ENCODE results near the gene NONO.
A peak's percentile ranks its signal among the peaks of the same experiment; 100 is the strongest.
"Not testable (repeated sequence)": the region's sequence is repeated elsewhere in the genome, so short reads cannot be mapped to it uniquely, and the experiment has no call there.

Gene NONO

GRCh38 chrX:71253253-71254091, 30.0 kb upstream of the NONO start:
- H3K27me3 ChIP-seq (ENCODE audit: control insufficient read depth, insufficient read depth, low read length) = no peaks in the 10 kb centered on the region
- 0 out of 2 replicates have a peak, but pooled peaks cover 3% of the 10 kb centered on the region for H3K4me1 ChIP-seq (ENCODE audit: control insufficient read depth, insufficient read depth, low read length)
- peaks cover 26% of the 10 kb centered on the region for H3K36me3 ChIP-seq (ENCODE audit: control insufficient read depth, insufficient read depth, low read length)
- peaks cover 8% of the 10 kb centered on the region for H3K9me3 ChIP-seq (ENCODE audit: control insufficient read depth, insufficient read depth, low read length)
- peak overlapping the region; percentile 81 for H3K4me3 ChIP-seq (ENCODE audit: low read depth, low read length)
- H3K27ac ChIP-seq (ENCODE audit: low read depth, low read length) = peak overlapping the region; percentile 89
- H3K9ac ChIP-seq (ENCODE audit: low read depth, low read length) = peak overlapping the region; percentile 74

GRCh38 chrX:71254092-71254963, 29.1 kb upstream of the NONO start, which contains the start of gene ZMYM3:
TSS of gene ZMYM3 (minus strand) at chrX:71254140. CDS start at chrX:71253255, 885 bp downstream.
- peaks cover 18% of the 10 kb centered on the region for H3K36me3 ChIP-seq (ENCODE audit: control insufficient read depth, insufficient read depth, low read length)
- H3K27me3 ChIP-seq (ENCODE audit: control insufficient read depth, insufficient read depth, low read length) = no peaks in the 10 kb centered on the region
- H3K27ac ChIP-seq (ENCODE audit: low read depth, low read length) = peak within 1 kb of the TSS; percentile 89
- 0 out of 2 replicates have a peak, but pooled peaks cover 3% of the 10 kb centered on the region for H3K4me1 ChIP-seq (ENCODE audit: control insufficient read depth, insufficient read depth, low read length)
- H3K4me3 ChIP-seq (ENCODE audit: low read depth, low read length) = peak within 1 kb of the TSS; percentile 81
- peak within 1 kb of the TSS; percentile 74 for H3K9ac ChIP-seq (ENCODE audit: low read depth, low read length)
- peaks cover 7% of the 10 kb centered on the region; the same call in 1 of the 2 replicates for H3K9me3 ChIP-seq (ENCODE audit: control insufficient read depth, insufficient read depth, low read length)

GRCh38 chrX:71256051-71256450, 27.4 kb upstream of the NONO start:
- no peak overlapping the region for H3K4me3 ChIP-seq (ENCODE audit: low read depth, low read length)

GRCh38 chrX:71256856-71257255, 26.6 kb upstream of the NONO start:
- no peaks in the 10 kb centered on the region for H3K27me3 ChIP-seq (ENCODE audit: control insufficient read depth, insufficient read depth, low read length)
- no peak overlapping the region for H3K9ac ChIP-seq (ENCODE audit: low read depth, low read length)
- H3K9me3 ChIP-seq (ENCODE audit: control insufficient read depth, insufficient read depth, low read length) = peaks cover 8% of the 10 kb centered on the region; the same call in 1 of the 2 replicates
- H3K36me3 ChIP-seq (ENCODE audit: control insufficient read depth, insufficient read depth, low read length) = no peaks in the 10 kb centered on the region
- no peak overlapping the region for H3K4me3 ChIP-seq (ENCODE audit: low read depth, low read length)
- H3K4me1 ChIP-seq (ENCODE audit: control insufficient read depth, insufficient read depth, low read length) = 0 out of 2 replicates have a peak, but pooled peaks cover 3% of the 10 kb centered on the region
- no peak overlapping the region for H3K27ac ChIP-seq (ENCODE audit: low read depth, low read length)

More at GRCh38 chrX:71256051-71256450, 27.4 kb upstream of the NONO start:
- Histone ChIP-seq H3K36me3 (ENCODE audit: control insufficient read depth, insufficient read depth, low read length) (0 out of 2 replicates have a peak, but pooled peaks cover under 1% of the 10 kb centered on the region), H3K9me3 (ENCODE audit: control insufficient read depth, insufficient read depth, low read length) (peaks cover 6% of the 10 kb centered on the region; the same call in 1 of the 2 replicates), H3K9ac (ENCODE audit: low read depth, low read length) (no peak overlapping the region), H3K27ac (ENCODE audit: low read depth, low read length) (no peak overlapping the region), H3K4me1 (ENCODE audit: control insufficient read depth, insufficient read depth, low read length) (0 out of 2 replicates have a peak, but pooled peaks cover 3% of the 10 kb centered on the region), H3K27me3 (ENCODE audit: control insufficient read depth, insufficient read depth, low read length) (no peaks in the 10 kb centered on the region)

GRCh38 chrX:71268624-71269023, 14.8 kb upstream of the NONO start:
- H3K9me3 ChIP-seq (ENCODE audit: control insufficient read depth, insufficient read depth, low read length) = peaks cover 17% of the 10 kb centered on the region; the same call in 1 of the 2 replicates
- H3K36me3 ChIP-seq (ENCODE audit: control insufficient read depth, insufficient read depth, low read length); H3K4me1 ChIP-seq (ENCODE audit: control insufficient read depth, insufficient read depth, low read length); H3K9ac ChIP-seq (ENCODE audit: low read depth, low read length); H3K4me3 ChIP-seq (ENCODE audit: low read depth, low read length); H3K27me3 ChIP-seq (ENCODE audit: control insufficient read depth, insufficient read depth, low read length); H3K27ac ChIP-seq (ENCODE audit: low read depth, low read length): not testable (repeated sequence)

- no peak overlapping the region for H3K4me3 ChIP-seq (ENCODE audit: low read depth, low read length)
- H3K4me1 ChIP-seq (ENCODE audit: control insufficient read depth, insufficient read depth, low read length) = no peaks in the 10 kb centered on the region
- no peak overlapping the region for H3K9ac ChIP-seq (ENCODE audit: low read depth, low read length)
- H3K27me3 ChIP-seq (ENCODE audit: control insufficient read depth, insufficient read depth, low read length) = no peaks in the 10 kb centered on the region
- H3K27ac ChIP-seq (ENCODE audit: low read depth, low read length) = no peak overlapping the region
- H3K36me3 ChIP-seq (ENCODE audit: control insufficient read depth, insufficient read depth, low read length) = no peaks in the 10 kb centered on the region
- peaks cover 21% of the 10 kb centered on the region for H3K9me3 ChIP-seq (ENCODE audit: control insufficient read depth, insufficient read depth, low read length)
These were observed 13.5 kb upstream of the NONO start for GRCh38 chrX:71269801-71270395.

GRCh38 chrX:71272313-71272712, 11.1 kb upstream of the NONO start:
- not testable (repeated sequence) for H3K27ac ChIP-seq (ENCODE audit: low read depth, low read length); H3K9ac ChIP-seq (ENCODE audit: low read depth, low read length); H3K27me3 ChIP-seq (ENCODE audit: control insufficient read depth, insufficient read depth, low read length); H3K36me3 ChIP-seq (ENCODE audit: control insufficient read depth, insufficient read depth, low read length); H3K4me3 ChIP-seq (ENCODE audit: low read depth, low read length); H3K4me1 ChIP-seq (ENCODE audit: control insufficient read depth, insufficient read depth, low read length)
- H3K9me3 ChIP-seq (ENCODE audit: control insufficient read depth, insufficient read depth, low read length) = peaks cover 13% of the 10 kb centered on the region

- not testable (repeated sequence) for H3K27ac ChIP-seq (ENCODE audit: low read depth, low read length); H3K4me1 ChIP-seq (ENCODE audit: control insufficient read depth, insufficient read depth, low read length); H3K9ac ChIP-seq (ENCODE audit: low read depth, low read length); H3K4me3 ChIP-seq (ENCODE audit: low read depth, low read length); H3K27me3 ChIP-seq (ENCODE audit: control insufficient read depth, insufficient read depth, low read length)
- peaks cover 16% of the 10 kb centered on the region for H3K36me3 ChIP-seq (ENCODE audit: control insufficient read depth, insufficient read depth, low read length)
- H3K9me3 ChIP-seq (ENCODE audit: control insufficient read depth, insufficient read depth, low read length) = peaks cover 34% of the 10 kb centered on the region
These were observed 2.1 kb upstream of the NONO start for GRCh38 chrX:71281300-71281699.

- H3K27ac ChIP-seq (ENCODE audit: low read depth, low read length) = peak overlapping the region; percentile 88
- peaks cover 33% of the 10 kb centered on the region for H3K9me3 ChIP-seq (ENCODE audit: control insufficient read depth, insufficient read depth, low read length)
These were observed 677 bp upstream of the NONO start for GRCh38 chrX:71282514-71283402.

GRCh38 chrX:71285929-71286328, 2.5 kb downstream of the NONO start:
- peak overlapping the region; percentile 80 for H3K4me3 ChIP-seq (ENCODE audit: low read depth, low read length)
- H3K9ac ChIP-seq (ENCODE audit: low read depth, low read length) = 0 out of 2 replicates have a peak overlapping the region, but pooled peaks have one; percentile 98
- peaks cover 31% of the 10 kb centered on the region for H3K9me3 ChIP-seq (ENCODE audit: control insufficient read depth, insufficient read depth, low read length)
- peaks cover 7% of the 10 kb centered on the region; the same call in 1 of the 2 replicates for H3K4me1 ChIP-seq (ENCODE audit: control insufficient read depth, insufficient read depth, low read length)
- H3K36me3 ChIP-seq (ENCODE audit: control insufficient read depth, insufficient read depth, low read length) = peaks cover 48% of the 10 kb centered on the region
- no peaks in the 10 kb centered on the region for H3K27me3 ChIP-seq (ENCODE audit: control insufficient read depth, insufficient read depth, low read length)
- no peak overlapping the region for H3K27ac ChIP-seq (ENCODE audit: low read depth, low read length)

More at GRCh38 chrX:71282514-71283402, 677 bp upstream of the NONO start:
- Histone ChIP-seq H3K4me1 (ENCODE audit: control insufficient read depth, insufficient read depth, low read length) (peaks cover 7% of the 10 kb centered on the region; the same call in 1 of the 2 replicates), H3K4me3 (ENCODE audit: low read depth, low read length) (peak overlapping the region; percentile 50), H3K27me3 (ENCODE audit: control insufficient read depth, insufficient read depth, low read length) (no peaks in the 10 kb centered on the region), H3K36me3 (ENCODE audit: control insufficient read depth, insufficient read depth, low read length) (peaks cover 25% of the 10 kb centered on the region), H3K9ac (ENCODE audit: low read depth, low read length) (peak overlapping the region; percentile 37; the same call in 1 of the 2 replicates)

Data from HUES48 (cell line).